OCI-LY7 (cell line): ENCODE measurements around the gene GJB5.

Experiments used
- EZH2phosphoT487 ChIP-seq: fragments of 200-600 bp; sonication (generic); IDR thresholded peaks from 2 replicates; pipeline ENCODE4 v1.6.1; 2018; ENCODE audit warnings: low read depth, borderline replicate concordance, mild to moderate bottlenecking, mixed run types, antibody characterized with exemption, low read length, moderate library complexity, mixed read lengths
- TF ChIP-seq, protein P1 (sequence below): fragments of 200-600 bp; sonication (generic); conservative IDR thresholded peaks from 2 replicates; pipeline ENCODE4 v1.5.1; 2014; ENCODE audit warnings: mild to moderate bottlenecking, antibody characterized with exemption, low read length, moderate library complexity, mixed read lengths

DNA sequence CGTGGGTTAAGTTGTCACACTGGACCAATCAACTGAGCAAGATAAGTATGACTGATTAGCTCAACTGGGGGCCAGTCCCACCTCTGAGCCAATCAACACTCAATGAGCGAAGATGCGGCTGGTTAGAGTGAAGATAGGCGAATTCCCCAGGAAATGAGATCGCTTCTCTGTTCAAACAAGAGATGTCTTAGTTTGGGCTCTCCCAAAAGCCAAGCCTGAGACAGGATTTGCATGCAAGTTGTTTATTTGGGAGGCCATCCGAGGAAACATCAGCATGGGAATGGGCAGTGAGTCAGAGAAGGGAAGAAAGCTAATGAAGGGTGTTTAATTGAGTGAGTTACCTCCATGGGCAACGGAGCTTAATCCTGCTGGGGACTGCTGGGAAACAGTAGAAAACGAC, 4.9 kb upstream of the GJB5 start:
- TF ChIP-seq, protein P1, sequence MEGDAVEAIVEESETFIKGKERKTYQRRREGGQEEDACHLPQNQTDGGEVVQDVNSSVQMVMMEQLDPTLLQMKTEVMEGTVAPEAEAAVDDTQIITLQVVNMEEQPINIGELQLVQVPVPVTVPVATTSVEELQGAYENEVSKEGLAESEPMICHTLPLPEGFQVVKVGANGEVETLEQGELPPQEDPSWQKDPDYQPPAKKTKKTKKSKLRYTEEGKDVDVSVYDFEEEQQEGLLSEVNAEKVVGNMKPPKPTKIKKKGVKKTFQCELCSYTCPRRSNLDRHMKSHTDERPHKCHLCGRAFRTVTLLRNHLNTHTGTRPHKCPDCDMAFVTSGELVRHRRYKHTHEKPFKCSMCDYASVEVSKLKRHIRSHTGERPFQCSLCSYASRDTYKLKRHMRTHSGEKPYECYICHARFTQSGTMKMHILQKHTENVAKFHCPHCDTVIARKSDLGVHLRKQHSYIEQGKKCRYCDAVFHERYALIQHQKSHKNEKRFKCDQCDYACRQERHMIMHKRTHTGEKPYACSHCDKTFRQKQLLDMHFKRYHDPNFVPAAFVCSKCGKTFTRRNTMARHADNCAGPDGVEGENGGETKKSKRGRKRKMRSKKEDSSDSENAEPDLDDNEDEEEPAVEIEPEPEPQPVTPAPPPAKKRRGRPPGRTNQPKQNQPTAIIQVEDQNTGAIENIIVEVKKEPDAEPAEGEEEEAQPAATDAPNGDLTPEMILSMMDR, result no peak
- no peak for TF ChIP-seq EZH2phosphoT487
